NCI-H1694 treated with DMSO at 0.1 percent for 48 hours (cell line): ENCODE results near the gene PIGQ.

Source experiments
- DNase-seq: peaks from one replicate; lab custom pipeline; 2025; lab: John Stamatoyannopoulos, UW

PIGQ gene

DNA sequence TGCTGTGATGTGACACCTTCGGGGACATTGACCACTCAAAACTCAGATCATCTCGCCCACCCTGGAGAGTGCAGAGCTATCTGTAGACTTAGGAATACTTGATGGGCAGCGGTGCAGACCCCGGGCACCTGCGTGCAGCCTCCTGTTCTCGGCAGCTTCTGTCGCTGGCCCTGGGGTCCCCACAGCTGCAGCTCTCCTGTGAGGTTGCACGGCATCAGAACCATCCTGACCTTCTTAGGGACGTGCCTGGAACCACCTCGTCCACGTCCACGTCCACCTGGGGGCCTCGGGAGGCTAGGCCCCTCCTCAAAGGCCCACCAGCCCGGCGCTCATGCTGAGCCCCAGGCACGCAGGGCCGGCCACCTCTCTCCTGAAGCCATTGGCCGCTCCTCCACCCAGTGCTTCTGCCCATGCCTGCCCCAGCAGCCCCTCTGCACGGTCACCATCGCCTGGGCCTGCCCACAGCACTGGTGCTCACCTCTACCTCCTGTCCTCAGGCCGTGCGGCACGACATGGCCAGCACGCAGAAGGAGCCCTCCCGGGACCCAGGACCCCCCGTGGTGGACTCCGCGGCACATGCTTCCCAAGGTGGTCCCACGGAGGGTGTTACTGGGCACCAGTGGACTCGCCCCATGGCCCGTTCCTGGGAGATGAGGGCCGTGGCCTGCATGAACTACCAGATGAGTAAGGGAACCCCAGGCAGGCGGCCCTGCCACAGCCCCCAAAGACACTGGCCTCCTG lies 58.7 kb downstream of the PIGQ start:
- no peak for DNase-seq

DNA sequence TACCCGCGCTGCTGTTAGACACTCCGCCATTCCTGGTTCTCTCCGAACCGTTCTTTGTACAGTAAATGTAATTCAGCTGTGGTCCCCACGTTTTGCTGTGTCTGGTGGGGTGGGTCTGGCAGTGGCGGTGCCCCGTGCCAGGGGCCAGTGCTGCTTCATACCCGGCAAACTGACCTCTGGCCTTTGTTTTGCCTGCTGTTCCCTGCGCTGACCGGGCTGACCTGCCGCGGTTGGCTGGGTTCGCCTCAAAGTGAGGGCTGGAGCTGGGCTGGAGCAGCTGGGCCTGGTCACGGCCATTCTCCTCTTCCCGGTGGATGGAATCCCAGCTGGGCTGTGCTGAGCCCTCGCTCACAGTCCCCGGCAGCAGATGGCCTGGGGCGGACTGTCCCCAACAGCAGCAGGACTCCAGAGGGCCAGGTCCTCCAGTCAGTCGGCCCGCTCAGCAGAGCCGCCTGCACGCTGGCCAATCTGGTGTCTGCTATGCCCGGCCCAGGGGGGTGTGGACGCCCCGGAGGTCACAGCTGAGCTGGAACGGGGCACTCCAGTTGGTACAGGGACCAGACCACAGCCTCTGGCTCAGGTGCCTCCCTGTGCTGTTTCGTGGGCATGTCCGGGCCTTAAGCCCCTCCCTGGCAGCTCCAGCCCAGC lies 59.5 kb downstream of the PIGQ start:
- no peak for DNase-seq

DNA sequence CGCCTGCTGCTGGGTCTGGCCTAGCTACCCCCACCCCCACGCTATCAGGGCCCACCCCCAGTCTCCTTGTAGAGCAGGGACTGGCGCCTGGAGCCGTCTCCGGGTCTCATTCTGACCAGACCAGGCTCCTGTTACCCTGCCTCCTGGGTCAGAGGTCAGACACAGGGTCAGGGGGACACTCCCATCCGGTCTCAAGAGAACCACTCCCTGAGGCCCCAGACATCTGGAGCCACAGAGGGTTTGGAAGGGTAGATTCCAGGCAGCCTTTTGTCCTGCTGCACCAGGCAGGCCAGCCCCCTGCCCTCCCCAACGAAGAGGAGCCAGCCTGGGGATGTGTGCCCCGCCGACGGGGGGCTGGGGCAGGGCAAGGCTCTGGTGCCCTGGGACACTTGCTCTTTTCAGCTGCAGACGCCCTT lies 60.1 kb downstream of the PIGQ start:
- DNase-seq: no peak

DNA sequence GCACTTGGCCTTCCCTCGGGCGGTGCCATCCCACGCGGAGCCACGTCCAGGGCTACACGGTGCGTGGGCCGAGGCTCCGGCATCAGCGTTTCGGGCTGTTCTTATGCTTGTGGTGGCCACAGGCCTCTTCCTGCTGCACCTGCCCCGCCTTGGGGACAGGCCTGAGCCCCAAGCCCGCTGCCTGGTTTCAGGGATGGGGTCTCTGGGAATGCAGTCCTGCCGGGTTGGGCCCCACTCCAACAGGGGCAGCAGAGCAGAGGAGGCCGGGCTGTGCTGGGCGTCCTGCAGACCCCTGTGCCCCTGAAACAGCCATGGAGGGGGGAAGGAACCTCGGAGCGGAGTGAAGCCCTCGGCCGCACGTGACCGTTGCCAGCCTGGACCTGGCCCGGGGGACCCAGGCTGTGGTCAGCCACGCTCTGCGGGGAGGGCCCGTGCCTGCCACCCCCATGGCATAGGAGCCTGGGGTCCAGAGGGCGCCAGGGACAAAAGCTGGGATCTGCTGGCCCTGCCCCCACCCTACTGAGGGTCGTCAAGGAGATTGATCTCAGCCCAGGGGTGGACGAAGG lies 60.6 kb downstream of the PIGQ start:
- DNase-seq: no peak

DNA sequence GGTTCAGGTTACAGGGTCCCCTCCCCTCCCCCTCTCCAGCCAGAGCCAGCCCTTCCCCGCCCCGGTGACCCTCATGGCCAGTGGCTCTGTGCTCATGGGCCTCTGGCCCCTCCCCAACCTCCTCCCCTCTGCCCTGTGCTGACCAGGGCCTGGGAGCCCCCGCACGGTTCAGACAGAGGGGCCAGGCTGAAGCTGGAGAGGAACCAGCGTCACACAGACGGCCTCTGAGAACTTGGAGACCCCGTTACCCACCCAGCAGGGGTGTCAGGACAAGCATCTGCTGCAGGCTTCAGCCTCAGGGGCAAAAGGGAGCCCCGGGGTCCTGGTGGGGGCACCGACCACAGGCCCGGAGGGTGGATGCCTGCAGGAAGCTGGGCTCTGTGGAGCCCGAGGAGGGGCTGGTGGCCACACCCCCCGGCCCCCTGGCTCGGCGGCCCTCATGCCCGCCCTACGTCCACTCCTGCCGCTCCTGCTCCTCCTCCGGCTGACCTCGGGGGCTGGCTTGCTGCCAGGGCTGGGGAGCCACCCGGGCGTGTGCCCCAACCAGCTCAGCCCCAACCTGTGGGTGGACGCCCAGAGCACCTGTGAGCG lies 61.1 kb downstream of the PIGQ start, which contains the start of gene WFIKKN1:
Gene WFIKKN1, plus strand, starts transcription at position 171 of the 591 bp plus-strand sequence. Its CDS starts 269 bp downstream, at position 440.
- no peak for DNase-seq

DNA sequence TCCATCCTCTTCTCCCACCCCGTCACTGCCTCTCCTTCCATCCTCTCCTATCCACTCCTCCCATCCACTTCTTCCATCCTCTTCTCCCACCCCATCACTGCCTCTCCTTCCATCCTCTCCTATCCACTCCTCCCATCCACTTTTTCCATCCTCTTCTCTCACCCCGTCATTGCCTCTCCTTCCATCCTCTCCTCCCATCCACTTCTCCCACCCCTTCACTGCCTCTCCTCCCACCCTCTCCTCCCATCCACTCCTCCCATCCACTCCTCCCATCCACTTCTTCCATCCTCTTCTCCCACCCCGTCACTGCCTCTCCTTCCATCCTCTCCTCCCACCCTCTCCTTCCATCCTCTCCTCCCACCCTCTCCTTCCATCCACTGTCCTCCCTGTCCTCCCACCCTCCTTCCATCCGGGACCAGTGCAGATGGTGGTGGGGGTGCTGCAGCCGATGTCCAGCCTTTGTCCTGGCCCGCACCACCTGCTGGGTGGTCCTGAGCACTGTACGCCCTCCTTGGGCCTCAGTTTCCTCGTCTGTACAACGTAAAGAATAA lies 62.1 kb downstream of the PIGQ start:
- no peak for DNase-seq

DNA sequence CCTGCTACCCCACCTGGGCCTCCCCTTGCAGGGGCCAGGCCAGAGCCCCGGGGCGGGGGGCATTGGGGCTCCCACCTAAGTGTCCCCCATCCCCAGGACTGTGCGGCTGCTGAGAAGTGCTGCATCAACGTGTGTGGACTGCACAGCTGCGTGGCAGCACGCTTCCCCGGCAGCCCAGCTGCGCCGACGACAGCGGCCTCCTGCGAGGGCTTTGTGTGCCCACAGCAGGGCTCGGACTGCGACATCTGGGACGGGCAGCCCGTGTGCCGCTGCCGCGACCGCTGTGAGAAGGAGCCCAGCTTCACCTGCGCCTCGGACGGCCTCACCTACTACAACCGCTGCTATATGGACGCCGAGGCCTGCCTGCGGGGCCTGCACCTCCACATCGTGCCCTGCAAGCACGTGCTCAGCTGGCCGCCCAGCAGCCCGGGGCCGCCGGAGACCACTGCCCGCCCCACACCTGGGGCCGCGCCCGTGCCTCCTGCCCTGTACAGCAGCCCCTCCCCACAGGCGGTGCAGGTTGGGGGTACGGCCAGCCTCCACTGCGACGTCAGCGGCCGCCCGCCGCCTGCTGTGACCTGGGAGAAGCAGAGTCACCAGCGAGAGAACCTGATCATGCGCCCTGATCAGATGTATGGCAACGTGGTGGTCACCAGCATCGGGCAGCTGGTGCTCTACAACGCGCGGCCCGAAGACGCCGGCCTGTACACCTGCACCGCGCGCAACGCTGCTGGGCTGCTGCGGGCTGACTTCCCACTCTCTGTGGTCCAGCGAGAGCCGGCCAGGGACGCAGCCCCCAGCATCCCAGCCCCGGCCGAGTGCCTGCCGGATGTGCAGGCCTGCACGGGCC lies 62.9 kb downstream of the PIGQ start:
- no peak for DNase-seq

DNA sequence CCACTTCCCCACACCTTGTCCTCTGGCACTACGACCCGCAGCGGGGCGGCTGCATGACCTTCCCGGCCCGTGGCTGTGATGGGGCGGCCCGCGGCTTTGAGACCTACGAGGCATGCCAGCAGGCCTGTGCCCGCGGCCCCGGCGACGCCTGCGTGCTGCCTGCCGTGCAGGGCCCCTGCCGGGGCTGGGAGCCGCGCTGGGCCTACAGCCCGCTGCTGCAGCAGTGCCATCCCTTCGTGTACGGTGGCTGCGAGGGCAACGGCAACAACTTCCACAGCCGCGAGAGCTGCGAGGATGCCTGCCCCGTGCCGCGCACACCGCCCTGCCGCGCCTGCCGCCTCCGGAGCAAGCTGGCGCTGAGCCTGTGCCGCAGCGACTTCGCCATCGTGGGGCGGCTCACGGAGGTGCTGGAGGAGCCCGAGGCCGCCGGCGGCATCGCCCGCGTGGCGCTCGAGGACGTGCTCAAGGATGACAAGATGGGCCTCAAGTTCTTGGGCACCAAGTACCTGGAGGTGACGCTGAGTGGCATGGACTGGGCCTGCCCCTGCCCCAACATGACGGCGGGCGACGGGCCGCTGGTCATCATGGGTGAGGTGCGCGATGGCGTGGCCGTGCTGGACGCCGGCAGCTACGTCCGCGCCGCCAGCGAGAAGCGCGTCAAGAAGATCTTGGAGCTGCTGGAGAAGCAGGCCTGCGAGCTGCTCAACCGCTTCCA lies 63.7 kb downstream of the PIGQ start:
- no peak for DNase-seq
